GM12878 (cell line): ENCODE results near the gene MYCBP2. TPM values are rescaled to one million over a fixed set of nuclear protein-coding genes. Genes with fewer than 3 reads are reported as not detected.

Experiments used
- ATAC-seq: fragments of 200-7000 bp; cut with Tn5 transposase; 3 replicates; pipeline ENCODE4 v1.9.1; 2020; ENCODE audit warnings: mild to moderate bottlenecking, moderate library complexity
- BruUV-seq: library from RNA; stranded (reverse); fragments of 400-500 nt; replicated peaks from 2 replicates; lab custom pipeline; 2021; lab: Mats Ljungman, UMichigan
- CTCF ChIA-PET: fragments of 300-600 bp; sonication (Branson Sonifier 250); formaldehyde crosslinking; extraction: SDS; loops from one replicate; lab custom pipeline; 2021; ENCODE audit warnings: inconsistent platforms; lab: Yijun Ruan, JAX
- POLR2A ChIA-PET: fragments of 350-600 bp; formaldehyde crosslinking; extraction: SDS; loops from one replicate; lab custom pipeline; 2021; ENCODE audit warnings: inconsistent platforms; lab: Charles Lee
- RAD21 ChIA-PET: fragments of 300-600 bp; sonication (Branson Sonifier 250); formaldehyde crosslinking; loops from one replicate; lab custom pipeline; 2023; ENCODE audit warnings: antibody characterized with exemption; ENCODE audit not compliant: unreplicated experiment; lab: Charles Lee
- SMC1A ChIA-PET: fragments of 300-600 bp; sonication (Branson Sonifier 250); formaldehyde crosslinking; loops from one replicate; lab custom pipeline; 2023; ENCODE audit not compliant: unreplicated experiment, uncharacterized antibody; lab: Charles Lee
- DNase-seq: peaks from one replicate; pipeline ENCODE4 v3.0.0-alpha.2; 2011; ENCODE audit warnings: low read depth, low spot score
- FAIRE-seq: peaks from 3 replicates; lab custom pipeline; 2011; peaks lifted over from hg19 to GRCh38; lab: Jason Lieb, UNC
- H2AFZ ChIP-seq: 2 replicates; pipeline ENCODE4 v1.6.0; 2011; ENCODE audit warnings: low read depth, low read length, control low read depth; ENCODE audit not compliant: control insufficient read depth
- H3K27ac ChIP-seq: 2 replicates; pipeline ENCODE4 v1.5.1; 2011; ENCODE audit warnings: control low read depth; ENCODE audit not compliant: control insufficient read depth, insufficient read depth
- H3K27me3 ChIP-seq, 2 experiments: replicated peaks in 1 of 2; 2 replicates each; pipeline versions ENCODE4 v1.6.0 to v1.6.1; 2011; ENCODE audit warnings: low read length in 1 of 2; ENCODE audit not compliant: control insufficient read depth in 2 of 2, insufficient read depth in 2 of 2
- H3K36me3 ChIP-seq, 2 experiments: 2 replicates each; pipeline ENCODE4 v1.5.1; 2011; ENCODE audit warnings: low read length in 1 of 2; ENCODE audit not compliant: control insufficient read depth in 2 of 2, insufficient read depth in 2 of 2
- H3K4me1 ChIP-seq: 2 replicates; pipeline ENCODE4 v1.6.1; 2011; ENCODE audit warnings: mild to moderate bottlenecking, low read length, moderate library complexity, mixed read lengths; ENCODE audit not compliant: control insufficient read depth, insufficient read depth
- H3K4me2 ChIP-seq: 2 replicates; pipeline ENCODE4 v1.6.0; 2011; ENCODE audit warnings: control low read depth; ENCODE audit not compliant: control insufficient read depth, insufficient read depth
- H3K4me3 ChIP-seq: fragments of 200-600 bp; sonication (generic); 2 replicates; pipeline ENCODE4 v1.5.1; 2016
- H3K79me2 ChIP-seq: 2 replicates; pipeline ENCODE4 v1.6.0; 2011; ENCODE audit warnings: low read length; ENCODE audit not compliant: control insufficient read depth, insufficient read depth
- H3K9ac ChIP-seq: 2 replicates; pipeline ENCODE4 v1.8.0; 2011; ENCODE audit warnings: low read length, control low read depth, mixed read lengths; ENCODE audit not compliant: control insufficient read depth, insufficient read depth
- H3K9me3 ChIP-seq: replicated peaks from 3 replicates; pipeline ENCODE4 v1.5.1; 2011; ENCODE audit warnings: mild to moderate bottlenecking, low read length; ENCODE audit not compliant: control insufficient read depth, insufficient read depth
- H4K20me1 ChIP-seq: 2 replicates; pipeline ENCODE4 v1.6.0; 2011; ENCODE audit not compliant: control insufficient read depth, insufficient read depth
- ATF3 ChIP-seq: IDR thresholded peaks from 2 replicates; pipeline ENCODE4 v1.6.1; 2011; ENCODE audit warnings: low read depth, mild to moderate bottlenecking, low read length, moderate library complexity, borderline replicate concordance; ENCODE audit errors: extremely low read depth
- BACH1 ChIP-seq: fragments of 450-650 bp; IDR thresholded peaks from 2 replicates; pipeline ENCODE4 v1.6.1; 2017; ENCODE audit warnings: mild to moderate bottlenecking, borderline replicate concordance
- BHLHE40 ChIP-seq, 2 experiments: fragments of 450-650 bp in 1 of 2; IDR thresholded peaks; 2 replicates each; pipeline ENCODE4 v1.6.1; 2011 to 2017; ENCODE audit warnings: low read depth in 2 of 2, borderline replicate concordance in 1 of 2, improper control_type of control experiment in 1 of 2, low read length in 1 of 2, mild to moderate bottlenecking in 1 of 2
- GABPA ChIP-seq: IDR thresholded peaks from 2 replicates; pipeline ENCODE4 v1.6.1; 2014; ENCODE audit warnings: antibody characterized with exemption, low read depth, mild to moderate bottlenecking, inconsistent platforms
- HDAC2 ChIP-seq: fragments of 200-600 bp; sonication (generic); IDR thresholded peaks from 2 replicates; pipeline ENCODE4 v1.6.1; 2017
- MAX ChIP-seq: IDR thresholded peaks from 2 replicates; pipeline ENCODE4 v1.6.1; 2012; ENCODE audit warnings: low read depth, low read length, improper control_type of control experiment
- MTA2 ChIP-seq: fragments of 450-650 bp; IDR thresholded peaks from 2 replicates; pipeline ENCODE4 v1.6.1; 2016; ENCODE audit warnings: low read depth, mild to moderate bottlenecking, moderate library complexity
- NFYB ChIP-seq: IDR thresholded peaks from 2 replicates; pipeline ENCODE4 v1.6.1; 2011; ENCODE audit warnings: low read depth, mild to moderate bottlenecking, low read length, improper control_type of control experiment, moderate library complexity; ENCODE audit not compliant: insufficient read depth
- NRF1 ChIP-seq: conservative IDR thresholded peaks from 2 replicates; pipeline ENCODE4 v1.6.1; 2011; ENCODE audit warnings: mild to moderate bottlenecking, low read depth, low read length, improper control_type of control experiment
- PBX3 ChIP-seq: IDR thresholded peaks from 2 replicates; pipeline ENCODE4 v1.6.1; 2011; ENCODE audit warnings: mild to moderate bottlenecking, low read depth, low read length, moderate library complexity; ENCODE audit not compliant: insufficient replicate concordance
- RAD51 ChIP-seq: fragments of 450-650 bp; IDR thresholded peaks from 2 replicates; pipeline ENCODE4 v1.6.1; 2016; ENCODE audit warnings: moderate library complexity, mild to moderate bottlenecking, inconsistent platforms
- RB1 ChIP-seq: fragments of 450-650 bp; formaldehyde crosslinking; IDR thresholded peaks from 2 replicates; pipeline ENCODE4 v1.6.1; 2017; ENCODE audit warnings: mild to moderate bottlenecking, borderline replicate concordance
- ZBTB4 ChIP-seq: fragments of 450-650 bp; formaldehyde crosslinking; IDR thresholded peaks from 2 replicates; pipeline ENCODE4 v1.4.0; 2022; ENCODE audit warnings: mild to moderate bottlenecking, moderate library complexity
- ZNF207 ChIP-seq: fragments of 450-650 bp; IDR thresholded peaks from 2 replicates; pipeline ENCODE4 v1.6.1; 2014; ENCODE audit warnings: antibody characterized with exemption, mild to moderate bottlenecking, borderline replicate concordance
- WGBS: methylation state at CpG from one replicate; pipeline ENCODE4 v1.1.6; 2016; ENCODE audit warnings: low lambda C conversion rate; ENCODE audit not compliant: insufficient replicate concordance, insufficient coverage; ENCODE audit errors: missing lambda C conversion rate; 5-methylcytosine and 5-hydroxymethylcytosine counted together
- in situ Hi-C: fragments of 300-500 bp; cut with MboI; formaldehyde crosslinking; loops from 9 replicates; pipeline ENCODE4 v1.14.3; 2018; ENCODE audit warnings: mixed read lengths
- intact Hi-C: fragments of 100-400 bp; cut with micrococcal nuclease; formaldehyde crosslinking; loops from one replicate; pipeline ENCODE4 v1.14.2; 2022; ENCODE audit not compliant: unreplicated experiment
- polyA plus RNA-seq, 11 experiments: library from polyadenylated mRNA; depleted of rRNA in 4 of 11; unstranded in 6 of 11; stranded (reverse) in 5 of 11; fragments of >200 nt; fragmentation: Nextera tagmentation in 4 of 11; fragmentation: Illumina TruSeq in 1 of 11; extraction: Ambion mirVana in 4 of 11; extraction: Trizol in 1 of 11; gene quantifications; 1 replicate in 1 of 11; 2 replicates in 10 of 11; pipeline versions ENCODE4 v1.2.1 to v1.2.3, GENCODE V29; 2011 to 2016; ENCODE audit warnings: inconsistent platforms in 2 of 11, missing spikeins in 2 of 11, low read depth in 1 of 11
- total RNA-seq, 4 experiments: library from RNA; depleted of rRNA in 3 of 4; stranded (reverse); fragments of >200 nt in 3 of 4; fragmentation: Illumina TruSeq in 1 of 4; extraction: Trizol in 1 of 4; gene quantifications; 2 replicates each; pipeline versions ENCODE4 v1.2.1 to v1.2.3, GENCODE V29; 2013 to 2021

Gene MYCBP2
- total and polyA plus RNA-seq, 10 of the 15 experiments (the other 5 are each of a cell fraction or from before 2014, with no cell fraction given): 51.9 to 152 (median 98.2) TPM

GRCh38 chr13:77373502-77373901 lies 46.6 kb upstream of the MYCBP2 start:
- no peak overlapping the region for H3K4me3 ChIP-seq
- no peaks in the 10 kb centered on the region for H4K20me1 ChIP-seq
- BruUV-seq: no TSS peak
- no peak overlapping the region for H2AFZ ChIP-seq
- RAD21 ChIA-PET: interaction anchor here (0.8 to 1.4 kb wide), 6 partner anchors 10 to 106 kb away, joined by 3 to 4 read pairs (median 3); no protein-coding TSS in a partner anchor
- H3K27me3 ChIP-seq: no peaks in the 10 kb centered on the region
- in situ Hi-C loops (no loop called here), intact Hi-C loops (no loop called here)
- POLR2A ChIA-PET: interaction anchor here (1.4 to 1.5 kb wide), 2 partner anchors 11 to 43 kb away, joined by 3 to 4 read pairs; no protein-coding TSS in a partner anchor
- no peak for FAIRE-seq
- H3K36me3 ChIP-seq: no peaks in the 10 kb centered on the region
- CTCF ChIA-PET: no interaction called here
- H3K4me2 ChIP-seq: no peak overlapping the region
- H3K27ac ChIP-seq: no peak overlapping the region
- ATAC-seq: peak; percentile 55
- no peaks in the 10 kb centered on the region; the same call in 2 of the 3 replicates for H3K9me3 ChIP-seq
- no peak for TF ChIP-seq HDAC2
- TF ChIP-seq PBX3: no peak
- TF ChIP-seq GABPA: no peak
- no peak for TF ChIP-seq MAX
- no peak for TF ChIP-seq BHLHE40 (IDR thresholded peaks at IDR 0.05; ENCODE audit: borderline replicate concordance in 1 of 2, low read depth in 2 of 2, low read length in 1 of 2)
- no peak for TF ChIP-seq RAD51
- TF ChIP-seq BACH1: no peak
- no peak for TF ChIP-seq MTA2
- TF ChIP-seq NFYB: no peak
- no peak for TF ChIP-seq ZNF207
- no peak for TF ChIP-seq ZBTB4
- TF ChIP-seq NRF1: no peak
- TF ChIP-seq RB1: no peak
- TF ChIP-seq ATF3: no peak
- no peaks in the 10 kb centered on the region for H3K79me2 ChIP-seq
- no peaks in the 10 kb centered on the region for H3K4me1 ChIP-seq
- DNase-seq: no peak
- H3K9ac ChIP-seq: no peak overlapping the region
- SMC1A ChIA-PET: interaction anchor here (1.0 to 1.9 kb wide), 5 partner anchors 10 to 105 kb away, joined by 3 to 6 read pairs (median 4); no protein-coding TSS in a partner anchor
- 39% methylated on average over 1 of the region's 1 CpG for WGBS
